Measurements from ENCODE around the gene DNAJB14. TPM values are rescaled to one million over a fixed set of nuclear protein-coding genes. Genes with fewer than 3 reads are reported as not detected.
"Not testable (repeated sequence)": the region's sequence is repeated elsewhere in the genome, so short reads cannot be mapped to it uniquely, and the experiment has no call there.

Gene DNAJB14
- total RNA-seq, 1 donor from 2014 or later: 52.4 TPM

GRCh38 chr4:99960648-99961047, 14.2 kb upstream of the DNAJB14 start:
- no peaks in the 10 kb centered on the region for H3K36me3 Mint-ChIP-seq (ENCODE audit: low read depth)
- peaks cover 12% of the 10 kb centered on the region for H3K9me3 Mint-ChIP-seq
- no peaks in the 10 kb centered on the region for H3K4me1 Mint-ChIP-seq (ENCODE audit: low read depth)
- intact Hi-C loops (cut with micrococcal nuclease): no loop called here
- no peak overlapping the region for H3K4me3 Mint-ChIP-seq
- DNase-seq (ENCODE audit: low spot score): no peak
- H3K27me3 Mint-ChIP-seq (ENCODE audit: insufficient read depth): peaks cover 14% of the 10 kb centered on the region
- no peak overlapping the region for H3K27ac Mint-ChIP-seq

GRCh38 chr4:99958207-99958606, 11.8 kb upstream of the DNAJB14 start:
- DNase-seq (ENCODE audit: low spot score); H3K36me3 Mint-ChIP-seq (ENCODE audit: low read depth); H3K27ac Mint-ChIP-seq; intact Hi-C loops (cut with micrococcal nuclease); H3K4me1 Mint-ChIP-seq (ENCODE audit: low read depth); H3K4me3 Mint-ChIP-seq: not testable (repeated sequence)
- Mint-ChIP-seq H3K27me3 (ENCODE audit: insufficient read depth) (peaks cover 12% of the 10 kb centered on the region), H3K9me3 (peaks cover 12% of the 10 kb centered on the region)

- intact Hi-C loops (cut with micrococcal nuclease): loop anchor here (1.0 to 2.0 kb wide), 7 partner anchors 57 to 1808 kb away; partner anchors contain the start of genes DAPP1, EIF4E, LAMTOR3 and PPP3CA
- H3K27ac Mint-ChIP-seq: no peak overlapping the region
- no peaks in the 10 kb centered on the region for H3K27me3 Mint-ChIP-seq (ENCODE audit: insufficient read depth)
- peaks cover 13% of the 10 kb centered on the region for H3K36me3 Mint-ChIP-seq (ENCODE audit: low read depth)
- H3K4me1 Mint-ChIP-seq (ENCODE audit: low read depth): peaks cover 17% of the 10 kb centered on the region
- H3K9me3 Mint-ChIP-seq: no peaks in the 10 kb centered on the region
- DNase-seq (ENCODE audit: low spot score): no peak
- H3K4me3 Mint-ChIP-seq: no peak overlapping the region
Measured at GRCh38 chr4:99950913-99951254, 4.5 kb upstream of the DNAJB14 start.

- Mint-ChIP-seq H3K36me3 (ENCODE audit: low read depth) (peaks cover 19% of the 10 kb centered on the region), H3K27ac (no peak within 1 kb of the TSS), H3K4me3 (no peak within 1 kb of the TSS), H3K9me3 (no peaks in the 10 kb centered on the region), H3K27me3 (ENCODE audit: insufficient read depth) (no peaks in the 10 kb centered on the region), H3K4me1 (ENCODE audit: low read depth) (peaks cover 24% of the 10 kb centered on the region)
- DNase-seq (ENCODE audit: low spot score): peak; percentile 95
- intact Hi-C loops (cut with micrococcal nuclease): loop anchor here (1.0 to 10.0 kb wide), 18 partner anchors 38 to 1807 kb away; partner anchors contain the start of genes DAPP1, EIF4E, LAMTOR3 and PPP3CA
Measured at GRCh38 chr4:99949999-99950912, 3.8 kb upstream of the DNAJB14 start, which contains the start of gene H2AZ1. Gene H2AZ1, minus strand, starts transcription at chr4:99950275. Its CDS starts 105 bp downstream, at chr4:99950170.

- no peak overlapping the region for H3K27ac Mint-ChIP-seq
- DNase-seq (ENCODE audit: low spot score): peak; percentile 82
- H3K4me3 Mint-ChIP-seq: no peak overlapping the region
- H3K4me1 Mint-ChIP-seq (ENCODE audit: low read depth): peaks cover 30% of the 10 kb centered on the region
- intact Hi-C loops (cut with micrococcal nuclease): loop anchor here (1.0 to 10.0 kb wide), 11 partner anchors 37 to 1685 kb away; partner anchors contain the start of gene RAP1GDS1
- no peaks in the 10 kb centered on the region for H3K27me3 Mint-ChIP-seq (ENCODE audit: insufficient read depth)
- H3K36me3 Mint-ChIP-seq (ENCODE audit: low read depth): peaks cover 26% of the 10 kb centered on the region
- H3K9me3 Mint-ChIP-seq: no peaks in the 10 kb centered on the region
Measured at GRCh38 chr4:99949034-99949998, 2.9 kb upstream of the DNAJB14 start.

GRCh38 chr4:99947608-99948007, 1.2 kb upstream of the DNAJB14 start:
- Mint-ChIP-seq H3K27ac (peak overlapping the region; percentile 98), H3K36me3 (ENCODE audit: low read depth) (peaks cover 41% of the 10 kb centered on the region), H3K4me1 (ENCODE audit: low read depth) (peaks cover 48% of the 10 kb centered on the region), H3K9me3 (no peaks in the 10 kb centered on the region), H3K4me3 (no peak overlapping the region), H3K27me3 (ENCODE audit: insufficient read depth) (no peaks in the 10 kb centered on the region)
- intact Hi-C loops (cut with micrococcal nuclease): loop anchor here (2.0 to 10.0 kb wide), 10 partner anchors 35 to 1683 kb away; partner anchors contain the start of genes METAP1 and RAP1GDS1
- no peak for DNase-seq (ENCODE audit: low spot score)

- DNase-seq (ENCODE audit: low spot score): no peak
- H3K9me3 Mint-ChIP-seq: no peaks in the 10 kb centered on the region
- intact Hi-C loops (cut with micrococcal nuclease): loop anchor here (2.0 to 10.0 kb wide), 9 partner anchors 35 to 1682 kb away; partner anchors contain the start of genes METAP1 and RAP1GDS1
- H3K4me3 Mint-ChIP-seq: no peak overlapping the region
- H3K36me3 Mint-ChIP-seq (ENCODE audit: low read depth): peaks cover 40% of the 10 kb centered on the region
- H3K27me3 Mint-ChIP-seq (ENCODE audit: insufficient read depth): no peaks in the 10 kb centered on the region
- H3K27ac Mint-ChIP-seq: peak overlapping the region; percentile 98
- peaks cover 50% of the 10 kb centered on the region for H3K4me1 Mint-ChIP-seq (ENCODE audit: low read depth)
Measured at GRCh38 chr4:99947190-99947578, 766 bp upstream of the DNAJB14 start.

- DNase-seq (ENCODE audit: low spot score): no peak
- peak overlapping the region; percentile 100 for H3K4me3 Mint-ChIP-seq
- H3K9me3 Mint-ChIP-seq: no peaks in the 10 kb centered on the region
- H3K27ac Mint-ChIP-seq: peak overlapping the region; percentile 98
- no peaks in the 10 kb centered on the region for H3K27me3 Mint-ChIP-seq (ENCODE audit: insufficient read depth)
- intact Hi-C loops (cut with micrococcal nuclease): loop anchor here (1.0 to 10.0 kb wide), 11 partner anchors 34 to 1681 kb away; partner anchors contain the start of genes DAPP1, LAMTOR3, METAP1 and RAP1GDS1
- H3K36me3 Mint-ChIP-seq (ENCODE audit: low read depth): peaks cover 45% of the 10 kb centered on the region
- peaks cover 57% of the 10 kb centered on the region for H3K4me1 Mint-ChIP-seq (ENCODE audit: low read depth)
Measured at GRCh38 chr4:99945718-99946355, 581 bp downstream of the DNAJB14 start.

GRCh38 chr4:99943904-99944437, 2.4 kb downstream of the DNAJB14 start:
- peak overlapping the region; percentile 100 for H3K4me3 Mint-ChIP-seq
- peaks cover 62% of the 10 kb centered on the region for H3K4me1 Mint-ChIP-seq (ENCODE audit: low read depth)
- H3K27me3 Mint-ChIP-seq (ENCODE audit: insufficient read depth): no peaks in the 10 kb centered on the region
- H3K27ac Mint-ChIP-seq: no peak overlapping the region
- no peaks in the 10 kb centered on the region for H3K9me3 Mint-ChIP-seq
- H3K36me3 Mint-ChIP-seq (ENCODE audit: low read depth): peaks cover 48% of the 10 kb centered on the region
- no peak for DNase-seq (ENCODE audit: low spot score)
- intact Hi-C loops (cut with micrococcal nuclease): loop anchor here (10.0 kb wide), 3 partner anchors 1279 to 1679 kb away; partner anchors contain the start of gene RAP1GDS1

- no peak overlapping the region for H3K4me3 Mint-ChIP-seq
- H3K9me3 Mint-ChIP-seq: peaks cover 19% of the 10 kb centered on the region
- no peaks in the 10 kb centered on the region for H3K27me3 Mint-ChIP-seq (ENCODE audit: insufficient read depth)
- intact Hi-C loops (cut with micrococcal nuclease): no loop called here
- H3K4me1 Mint-ChIP-seq (ENCODE audit: low read depth): peaks cover 21% of the 10 kb centered on the region
- no peak for DNase-seq (ENCODE audit: low spot score)
- peak overlapping the region; percentile 46 for H3K27ac Mint-ChIP-seq
- H3K36me3 Mint-ChIP-seq (ENCODE audit: low read depth): peaks cover 42% of the 10 kb centered on the region
Measured at GRCh38 chr4:99938243-99938753, 8.1 kb downstream of the DNAJB14 start.

- Mint-ChIP-seq H3K4me3 (no peak overlapping the region), H3K9me3 (peaks cover 19% of the 10 kb centered on the region), H3K4me1 (ENCODE audit: low read depth) (peaks cover 14% of the 10 kb centered on the region), H3K36me3 (ENCODE audit: low read depth) (peaks cover 52% of the 10 kb centered on the region), H3K27me3 (ENCODE audit: insufficient read depth) (no peaks in the 10 kb centered on the region), H3K27ac (no peak overlapping the region)
- intact Hi-C loops (cut with micrococcal nuclease): no loop called here
- no peak for DNase-seq (ENCODE audit: low spot score)
Measured at GRCh38 chr4:99934891-99935290, 11.5 kb downstream of the DNAJB14 start.

Data from activated T-helper 1 cell treated with anti-CD3 and anti-CD28 coated beads, Interleukin-12 subunit alpha, Interleukin-12 subunit beta, Interleukin-2, Interleukin-4 antibody, amounts not matched to agents 30 ng/mL and 10 ng/mL and 1 ng/mL, durations not matched to agents 14 hours and 24 hours and 36 hours (primary cell).